ENCODE results near the gene WDR5.
"Not testable (repeated sequence)": the region's sequence is repeated elsewhere in the genome, so short reads cannot be mapped to it uniquely, and the experiment has no call there.

Gene WDR5

DNA sequence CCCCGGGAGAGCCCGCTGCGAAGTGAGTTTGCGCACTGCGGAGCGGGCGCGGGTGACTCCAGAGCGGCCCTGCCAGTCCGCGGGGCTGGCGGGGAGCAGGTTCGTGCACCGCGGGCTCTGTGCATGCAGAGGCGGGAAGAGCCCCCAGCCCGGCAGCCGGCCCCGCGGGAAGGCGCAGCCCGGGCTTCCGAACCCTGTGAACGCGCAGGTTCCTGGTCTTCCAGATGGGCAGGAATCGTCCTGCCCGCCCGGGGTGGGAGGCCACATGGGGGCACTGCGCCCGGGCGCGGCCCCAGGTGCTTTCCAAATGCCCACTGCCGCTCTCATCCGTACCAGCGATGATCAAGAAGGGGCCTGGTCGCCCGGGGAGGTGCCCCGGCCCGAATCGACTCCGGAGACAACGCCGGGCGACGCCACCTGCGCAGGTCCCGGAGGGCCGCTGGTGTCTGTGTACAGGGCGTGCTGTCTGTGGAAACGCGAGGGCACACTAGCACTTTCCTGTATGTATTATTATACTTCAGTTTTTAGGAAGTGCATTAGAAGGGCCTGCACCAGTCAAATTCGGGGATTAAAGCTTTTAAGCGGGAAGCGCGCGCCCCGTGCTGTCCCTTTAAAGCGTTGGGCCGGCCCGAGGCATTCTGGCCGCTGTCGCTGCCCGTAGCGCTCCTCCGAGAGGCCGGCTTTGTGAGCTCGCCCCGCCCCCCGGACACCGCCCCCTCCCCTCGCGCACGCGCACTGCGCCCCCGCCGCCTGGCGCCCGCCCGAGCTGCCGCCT, at the start of gene WDR5:
Gene WDR5 (plus strand): TSS at position 740 of the 775 bp plus-strand sequence. CDS start 3,796 bp downstream, outside the sequence.
- peak; percentile 47 to 93 (median 84) for DNase-seq

DNA sequence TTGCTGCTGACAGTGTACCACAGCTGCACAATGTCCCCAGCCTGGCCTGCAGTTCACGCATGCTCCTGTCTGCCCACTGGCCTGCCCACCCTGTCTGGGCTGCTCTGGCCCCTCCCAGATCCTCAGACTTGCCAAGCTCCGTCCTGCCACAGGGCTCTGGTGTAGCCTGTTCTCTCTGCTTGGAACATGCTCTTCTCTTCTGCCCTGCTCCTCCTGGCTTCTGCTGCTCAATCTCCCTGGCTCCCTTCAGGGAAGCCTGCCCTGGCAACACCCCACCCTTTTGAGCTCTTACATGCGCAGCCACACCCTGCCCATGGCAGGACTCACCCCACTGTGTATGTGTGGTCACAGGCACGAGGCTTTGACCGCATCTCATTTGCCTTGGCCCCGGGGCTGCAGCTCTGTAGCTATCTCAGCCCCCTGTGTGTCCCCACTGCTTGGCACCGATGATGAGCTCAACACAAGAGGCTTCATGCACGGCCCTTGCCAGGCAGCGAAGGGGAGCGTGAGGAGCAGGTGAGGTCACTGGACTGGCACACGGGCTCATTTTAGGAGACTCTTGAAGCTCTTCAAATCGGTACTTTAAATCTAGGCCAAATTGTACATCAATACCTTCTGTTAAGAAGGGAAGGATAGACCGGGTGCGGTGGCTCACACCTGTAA, 47.7 kb upstream of the WDR5 start:
- DNase-seq: no peak

- DNase-seq: no peak
Observed at GRCh38 chr9:134089972-134090371, 45.9 kb upstream of the WDR5 start.

DNA sequence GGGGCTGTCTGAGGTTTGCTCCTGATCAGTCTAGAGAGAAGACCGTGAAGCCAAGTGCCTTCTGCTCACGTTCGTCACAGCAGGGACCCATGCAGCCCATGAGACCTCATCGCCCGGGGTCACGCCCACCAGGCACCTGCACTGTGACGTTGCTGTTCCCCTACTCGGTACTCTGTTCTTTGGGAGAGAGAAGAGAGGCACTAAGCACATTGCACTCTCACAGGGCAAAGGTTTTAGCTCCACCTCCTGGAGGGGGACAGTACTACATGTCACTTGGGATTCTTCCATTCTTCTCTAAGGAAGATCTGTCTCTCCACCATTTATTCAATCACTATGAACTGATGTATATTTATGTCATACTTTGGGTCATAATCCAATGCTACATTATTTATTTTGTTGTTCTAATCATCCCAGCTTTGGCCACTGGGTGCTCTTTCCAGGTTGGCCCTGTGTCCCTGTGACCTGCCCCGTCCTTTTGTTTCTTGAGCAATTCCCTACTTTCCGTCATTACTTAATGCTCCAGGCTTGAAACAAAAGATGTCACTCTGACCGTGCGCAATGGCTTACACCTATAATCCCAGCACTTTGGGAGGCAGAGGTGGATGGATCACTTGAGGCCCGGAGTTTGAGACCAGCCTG, 36.6 kb upstream of the WDR5 start:
- peak in 2 of 56 donors; percentile 0 to 15 for DNase-seq

GRCh38 chr9:134100040-134100439, 35.8 kb upstream of the WDR5 start:
- no peak for DNase-seq

GRCh38 chr9:134101133-134101532, 34.7 kb upstream of the WDR5 start:
- DNase-seq: not testable (repeated sequence)

DNA sequence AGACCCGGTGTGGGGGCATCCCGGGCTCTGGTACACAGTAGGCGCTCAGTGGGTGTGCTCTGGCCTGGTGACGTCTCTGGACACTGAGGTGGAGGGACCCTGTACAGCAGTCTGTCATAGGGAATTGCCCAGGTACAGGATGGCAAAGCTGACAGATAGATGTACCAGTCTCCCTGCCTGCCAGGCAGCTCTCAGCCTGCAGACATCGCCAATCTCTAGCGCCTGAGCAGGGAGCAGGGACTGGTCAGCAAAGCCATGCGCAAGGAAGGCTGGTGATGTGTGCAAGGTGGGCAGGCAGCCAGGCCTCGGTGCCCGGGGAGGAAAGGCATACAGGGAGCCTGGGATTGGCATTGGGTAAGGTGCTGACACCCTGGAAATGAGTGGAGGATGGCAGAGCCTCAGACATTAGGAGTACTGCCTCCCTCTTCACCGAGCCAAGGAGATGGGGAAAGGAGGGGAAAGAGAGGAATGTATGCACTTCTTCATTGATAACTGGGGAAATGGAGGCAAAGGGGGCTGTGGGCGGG, 34.2 kb upstream of the WDR5 start:
- DNase-seq: no peak

- no peak for DNase-seq
Observed at GRCh38 chr9:134103391-134103998, 32.4 kb upstream of the WDR5 start.

GRCh38 chr9:134111064-134111463, 24.8 kb upstream of the WDR5 start:
- no peak for DNase-seq

- no peak for DNase-seq
Observed at GRCh38 chr9:134112561-134112960, 23.3 kb upstream of the WDR5 start.

GRCh38 chr9:134118972-134119371, 16.9 kb upstream of the WDR5 start:
- not testable (repeated sequence) for DNase-seq

DNA sequence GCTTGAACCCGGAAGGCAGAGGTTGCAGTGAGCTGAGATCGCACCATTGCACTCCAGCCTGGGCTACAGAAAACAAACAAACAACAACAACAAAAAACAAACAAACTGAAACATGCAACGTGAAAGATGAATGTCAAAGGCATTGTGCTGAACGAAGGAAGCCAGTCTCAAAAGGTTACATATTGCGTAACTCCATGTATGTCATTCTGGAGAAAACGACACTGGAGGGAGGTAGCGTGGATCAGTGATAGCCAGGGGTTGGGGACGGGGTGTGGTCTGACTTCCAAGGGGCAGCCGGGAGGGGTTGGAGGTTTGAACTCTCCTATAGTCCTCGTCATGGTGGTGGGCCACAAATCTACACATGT, 12.1 kb upstream of the WDR5 start:
- no peak for DNase-seq

DNA sequence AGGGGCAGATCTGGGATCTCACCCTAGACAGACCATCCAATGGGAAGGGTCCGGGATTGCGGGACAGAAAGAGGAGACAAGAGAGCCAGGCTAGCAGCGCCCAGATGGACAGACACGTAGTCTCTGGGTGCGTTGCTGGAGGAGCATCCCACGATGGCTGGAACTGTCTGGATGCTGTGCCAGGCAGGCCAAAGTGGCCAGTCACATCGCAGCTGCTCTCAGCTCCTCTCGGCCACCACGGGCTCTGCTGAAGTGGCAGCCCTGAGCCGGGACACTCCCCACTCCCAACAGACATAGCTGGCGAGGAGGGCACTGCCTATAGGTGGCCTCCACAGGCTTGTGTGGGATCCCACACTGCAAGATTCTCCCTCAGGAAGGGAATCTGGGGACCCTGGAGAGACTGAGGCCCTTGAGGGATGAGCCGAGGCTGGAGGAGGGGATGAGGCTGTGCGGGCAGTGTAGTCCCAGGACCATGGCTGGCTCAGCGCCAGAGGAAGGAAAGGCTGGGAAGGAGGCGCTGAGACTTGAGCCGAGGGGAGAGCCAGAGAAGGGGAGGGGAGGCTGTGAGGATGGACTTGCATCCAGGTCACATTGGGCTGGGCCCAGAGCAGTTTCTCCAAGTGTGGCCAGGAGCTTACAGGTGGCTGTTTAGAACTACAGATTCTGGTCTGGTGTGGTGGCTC, 10.3 kb upstream of the WDR5 start:
- no peak for DNase-seq

- no peak for DNase-seq
Observed at GRCh38 chr9:134126373-134126772, 9.5 kb upstream of the WDR5 start.

- DNase-seq: no peak
Observed at GRCh38 chr9:134127065-134127580, 8.8 kb upstream of the WDR5 start.

GRCh38 chr9:134127616-134128015, 8.3 kb upstream of the WDR5 start:
- DNase-seq: no peak

- no peak for DNase-seq
Observed at GRCh38 chr9:134128727-134129679, 6.9 kb upstream of the WDR5 start.

DNA sequence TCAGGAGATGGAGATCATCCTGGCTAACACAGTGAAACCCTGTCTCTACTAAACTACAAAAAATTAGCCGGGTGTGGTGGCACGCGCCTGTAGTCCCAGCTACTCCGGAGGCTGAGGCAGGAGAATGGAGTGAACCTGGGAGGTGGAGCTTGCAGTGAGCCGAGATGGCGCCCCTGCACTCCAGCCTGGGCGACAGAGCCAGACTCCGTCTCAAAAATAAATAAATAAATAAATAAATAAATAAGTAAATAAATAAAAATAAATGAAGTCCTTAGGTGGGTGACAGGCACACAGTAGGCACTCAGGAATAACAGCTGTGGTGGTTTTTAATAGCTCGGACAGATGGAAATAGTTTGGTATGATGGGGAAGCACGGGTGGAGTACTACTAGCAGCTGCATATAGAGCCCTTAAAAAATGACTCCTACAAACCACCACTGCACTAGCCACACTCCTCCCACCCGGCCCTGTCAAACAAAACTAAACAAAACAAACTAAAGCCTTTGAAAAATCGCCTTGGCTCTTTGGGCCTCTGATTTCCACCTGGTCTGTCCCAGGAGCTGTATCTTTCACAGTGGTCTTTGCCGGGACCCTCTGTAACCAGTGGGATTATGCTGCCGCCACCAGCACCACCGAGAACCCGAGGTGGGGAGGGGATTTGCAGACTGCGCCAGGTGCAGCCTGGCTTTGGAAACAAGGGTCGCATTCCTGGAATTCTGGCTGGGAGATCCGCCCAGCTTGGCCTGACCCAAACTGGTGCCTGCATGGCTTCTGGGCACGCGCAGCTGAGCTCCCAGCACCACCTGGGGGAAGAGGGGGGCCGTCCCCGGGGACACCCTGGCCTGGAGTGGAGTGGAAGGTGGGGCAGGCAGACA, 5.1 kb upstream of the WDR5 start:
- DNase-seq: no peak

Data from amygdala (tissue), 56 donors.